Measurements from ENCODE around the gene ZGRF1. TPM values are rescaled to one million over a fixed set of nuclear protein-coding genes. Genes with fewer than 3 reads are reported as not detected.

Gene ZGRF1
- total and polyA plus RNA-seq, 2 donors (not counting 1 experiment from before 2014, with no cell fraction given) = 4.6 to 13.0 TPM

GRCh38 chr4:112680996-112681395 is 44.3 kb upstream of the ZGRF1 start:
- Histone ChIP-seq H3K27me3 (replicated peaks in 1 of 4; ENCODE audit: control extremely low read depth in 1 of 4, control insufficient read depth in 3 of 4, insufficient read depth in 4 of 4, low read length in 3 of 4) (no peaks in the 10 kb centered on the region), H2AFZ (ENCODE audit: insufficient read depth, low read depth, low read length, poor library complexity, severe bottlenecking) (no peak overlapping the region), H3K4me2 (replicated peaks; ENCODE audit: low read depth, low read length, poor library complexity, severe bottlenecking) (no peak overlapping the region), H3K9me3 (ENCODE audit: control extremely low read depth in 1 of 3, control insufficient read depth in 2 of 3, insufficient read depth in 1 of 3, low read length in 2 of 3) (no peaks in the 10 kb centered on the region), H3K27ac (ENCODE audit: low read length in 2 of 2) (no peak overlapping the region), H4K20me1 (ENCODE audit: control insufficient read depth, insufficient read depth, low read length, poor library complexity, severe bottlenecking) (no peaks in the 10 kb centered on the region), H3K79me2 (ENCODE audit: control insufficient read depth, insufficient read depth, low read length) (no peaks in the 10 kb centered on the region), H3K9ac (ENCODE audit: low read length) (no peak overlapping the region), H3K4me3 (ENCODE audit: control extremely low read depth in 1 of 5, extremely low read depth in 1 of 5, insufficient read depth in 1 of 5, low read depth in 2 of 5, low read length in 4 of 5) (no peak overlapping the region), H3K4me1 (ENCODE audit: control insufficient read depth in 2 of 2, insufficient read depth in 2 of 2, low read length in 2 of 2) (no peaks in the 10 kb centered on the region), H3K36me3 (replicated peaks in 1 of 2; ENCODE audit: control extremely low read depth in 1 of 2, control insufficient read depth in 1 of 2, extremely low read depth in 1 of 2, insufficient read depth in 2 of 2, low read length in 1 of 2) (no peaks in the 10 kb centered on the region)
- TF ChIP-seq, protein P1, sequence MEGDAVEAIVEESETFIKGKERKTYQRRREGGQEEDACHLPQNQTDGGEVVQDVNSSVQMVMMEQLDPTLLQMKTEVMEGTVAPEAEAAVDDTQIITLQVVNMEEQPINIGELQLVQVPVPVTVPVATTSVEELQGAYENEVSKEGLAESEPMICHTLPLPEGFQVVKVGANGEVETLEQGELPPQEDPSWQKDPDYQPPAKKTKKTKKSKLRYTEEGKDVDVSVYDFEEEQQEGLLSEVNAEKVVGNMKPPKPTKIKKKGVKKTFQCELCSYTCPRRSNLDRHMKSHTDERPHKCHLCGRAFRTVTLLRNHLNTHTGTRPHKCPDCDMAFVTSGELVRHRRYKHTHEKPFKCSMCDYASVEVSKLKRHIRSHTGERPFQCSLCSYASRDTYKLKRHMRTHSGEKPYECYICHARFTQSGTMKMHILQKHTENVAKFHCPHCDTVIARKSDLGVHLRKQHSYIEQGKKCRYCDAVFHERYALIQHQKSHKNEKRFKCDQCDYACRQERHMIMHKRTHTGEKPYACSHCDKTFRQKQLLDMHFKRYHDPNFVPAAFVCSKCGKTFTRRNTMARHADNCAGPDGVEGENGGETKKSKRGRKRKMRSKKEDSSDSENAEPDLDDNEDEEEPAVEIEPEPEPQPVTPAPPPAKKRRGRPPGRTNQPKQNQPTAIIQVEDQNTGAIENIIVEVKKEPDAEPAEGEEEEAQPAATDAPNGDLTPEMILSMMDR (IDR thresholded peaks at IDR 0.05) = no peak
- no peak for TF ChIP-seq EZH2 (IDR thresholded peaks at IDR 0.05; ENCODE audit: borderline replicate concordance, insufficient read depth, low read depth, low read length, poor library complexity, severe bottlenecking)
- POLR2A ChIA-PET = no interaction called here
- ATAC-seq (ENCODE audit: low read depth) = no peak
- no peak for DNase-seq
- Mint-ChIP-seq H3K27ac (no peak overlapping the region), H3K27me3 (peaks cover 3% of the 10 kb centered on the region), H3K4me3 (no peak overlapping the region), H3K9me3 (ENCODE audit: insufficient read depth) (no peaks in the 10 kb centered on the region), H3K4me1 (no peaks in the 10 kb centered on the region)
- CTCF ChIA-PET = no interaction called here
- intact Hi-C loops (cut with micrococcal nuclease) = no loop called here
- WGBS (ENCODE audit: insufficient coverage) = 57% methylated on average over 1 of the region's 2 CpGs

DNA sequence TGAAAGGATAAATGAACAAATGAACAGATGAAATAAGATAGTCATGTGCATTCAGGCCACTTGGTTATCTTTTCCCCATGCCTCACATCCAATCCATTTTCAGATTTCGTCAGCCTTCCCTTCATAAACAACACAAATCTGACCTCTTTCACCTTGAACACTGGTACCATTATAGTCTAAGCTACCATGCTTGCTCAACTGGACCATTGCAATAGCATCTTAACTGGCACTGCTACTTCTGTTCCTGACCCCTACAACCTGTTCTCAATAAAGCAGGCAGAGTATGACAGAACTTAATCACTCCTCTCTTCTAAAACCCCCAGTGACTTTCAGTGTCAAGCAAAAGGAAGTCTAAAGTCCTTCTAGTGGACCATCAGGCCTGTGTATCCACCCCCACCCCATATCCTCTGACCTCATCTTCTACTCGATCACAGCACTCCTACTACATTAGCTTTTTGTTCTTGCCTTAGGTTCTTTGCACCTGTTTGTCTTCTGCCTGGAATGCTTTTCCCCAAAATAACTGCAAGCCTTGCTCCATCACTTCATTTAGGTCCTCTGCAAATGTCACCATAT is 40.9 kb upstream of the ZGRF1 start:
- Mint-ChIP-seq H3K4me1 (no peaks in the 10 kb centered on the region), H3K4me3 (no peak overlapping the region), H3K9me3 (ENCODE audit: insufficient read depth) (no peaks in the 10 kb centered on the region), H3K27me3 (no peaks in the 10 kb centered on the region), H3K27ac (no peak overlapping the region)
- no peak for ATAC-seq (ENCODE audit: low read depth)
- no peaks in the 10 kb centered on the region for H3K9me3 ChIP-seq (ENCODE audit: control extremely low read depth in 1 of 3, control insufficient read depth in 2 of 3, insufficient read depth in 1 of 3, low read length in 2 of 3)
- H3K79me2 ChIP-seq (ENCODE audit: control insufficient read depth, insufficient read depth, low read length) = no peaks in the 10 kb centered on the region
- ChIA-PET POLR2A (no interaction called here), CTCF (no interaction called here)
- H4K20me1 ChIP-seq (ENCODE audit: control insufficient read depth, insufficient read depth, low read length, poor library complexity, severe bottlenecking) = no peaks in the 10 kb centered on the region
- H3K27me3 ChIP-seq (replicated peaks in 1 of 4; ENCODE audit: control extremely low read depth in 1 of 4, control insufficient read depth in 3 of 4, insufficient read depth in 4 of 4, low read length in 3 of 4) = no peaks in the 10 kb centered on the region
- DNase-seq = no peak
- H3K4me2 ChIP-seq (replicated peaks; ENCODE audit: low read depth, low read length, poor library complexity, severe bottlenecking) = no peak overlapping the region
- no peak overlapping the region for H3K9ac ChIP-seq (ENCODE audit: low read length)
- intact Hi-C loops (cut with micrococcal nuclease) = no loop called here
- TF ChIP-seq, protein P1 (IDR thresholded peaks at IDR 0.05) = no peak
- TF ChIP-seq EZH2 (IDR thresholded peaks at IDR 0.05; ENCODE audit: borderline replicate concordance, insufficient read depth, low read depth, low read length, poor library complexity, severe bottlenecking) = no peak
- no peak overlapping the region for H3K27ac ChIP-seq (ENCODE audit: low read length in 2 of 2)
- no peaks in the 10 kb centered on the region for H3K36me3 ChIP-seq (replicated peaks in 1 of 2; ENCODE audit: control extremely low read depth in 1 of 2, control insufficient read depth in 1 of 2, extremely low read depth in 1 of 2, insufficient read depth in 2 of 2, low read length in 1 of 2)
- 86% methylated on average over 2 of the region's 2 CpGs for WGBS (ENCODE audit: insufficient coverage)
- H3K4me1 ChIP-seq (ENCODE audit: control insufficient read depth in 2 of 2, insufficient read depth in 2 of 2, low read length in 2 of 2) = no peaks in the 10 kb centered on the region
- H2AFZ ChIP-seq (ENCODE audit: insufficient read depth, low read depth, low read length, poor library complexity, severe bottlenecking) = no peak overlapping the region
- H3K4me3 ChIP-seq (ENCODE audit: control extremely low read depth in 1 of 5, extremely low read depth in 1 of 5, insufficient read depth in 1 of 5, low read depth in 2 of 5, low read length in 4 of 5) = no peak overlapping the region

Measured in B cell (primary cell).